T47D (cell line): ENCODE results near the gene ZNF746.

Source experiments
- DNase-seq, 2 experiments: peaks; one replicate each; pipeline versions ENCODE4 v3.0.0 to v3.0.0-alpha.2; 2011 to 2012; ENCODE audit warnings: low read depth in 1 of 2, low spot score in 1 of 2
- JUND ChIP-seq: IDR thresholded peaks from 2 replicates; pipeline ENCODE4 v1.6.1; 2012; ENCODE audit warnings: low read depth
- in situ Hi-C: cut with HindIII; loops from 2 replicates; pipeline ENCODE4 v1.10.0; 2016; ENCODE audit warnings: low sequenced_read_pairs, low pct_unique_long_range_greater_than_20kb

The ZNF746 gene

DNA sequence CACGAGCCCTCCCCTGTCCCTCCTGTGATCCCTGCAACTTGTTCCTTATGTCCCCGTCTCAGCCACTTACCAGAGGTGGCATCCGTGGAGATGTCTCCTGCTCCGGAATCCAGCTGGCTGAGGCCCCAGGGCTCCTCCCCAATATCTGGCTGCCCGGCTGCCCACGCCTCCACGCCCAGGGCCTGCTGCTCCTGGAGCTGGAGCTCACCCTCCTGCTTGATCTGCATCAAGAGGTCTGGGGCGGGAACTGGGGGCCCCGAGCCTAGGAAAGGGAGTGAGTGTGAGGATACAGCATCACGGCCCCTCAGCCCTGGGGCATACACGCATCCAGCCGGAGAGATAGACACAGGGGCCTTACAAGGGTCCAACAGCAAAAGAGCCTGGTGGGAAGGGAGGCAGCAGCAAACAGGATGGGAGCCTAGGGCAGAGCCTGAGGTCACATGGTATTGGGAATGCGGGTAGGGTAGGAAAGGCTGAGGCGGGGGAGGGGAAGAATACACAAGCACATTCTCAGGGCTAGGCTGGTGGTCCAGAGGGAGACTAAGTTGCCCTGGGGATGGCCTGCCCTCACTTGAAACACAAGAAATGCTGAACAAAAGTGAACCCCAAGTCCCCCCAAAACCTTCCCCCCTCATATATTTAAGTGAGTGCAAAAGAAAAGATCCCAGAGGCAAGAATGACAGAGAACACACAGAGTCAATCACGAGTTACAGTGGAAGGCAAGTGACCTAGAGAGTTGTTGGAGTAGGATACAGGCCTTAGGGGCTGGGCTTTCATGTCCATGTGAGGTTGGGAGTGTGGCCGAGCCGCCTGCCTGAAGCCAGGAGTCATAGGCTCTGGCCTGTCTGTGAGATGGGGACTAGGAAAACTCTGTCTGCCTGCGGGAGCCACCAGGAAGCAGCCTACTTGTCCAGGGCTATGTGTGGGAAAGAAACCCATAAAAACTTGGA lies 19.8 kb downstream of the ZNF746 start:
- in situ Hi-C loops = no loop called here
- no peak for DNase-seq
- no peak for TF ChIP-seq JUND

DNA sequence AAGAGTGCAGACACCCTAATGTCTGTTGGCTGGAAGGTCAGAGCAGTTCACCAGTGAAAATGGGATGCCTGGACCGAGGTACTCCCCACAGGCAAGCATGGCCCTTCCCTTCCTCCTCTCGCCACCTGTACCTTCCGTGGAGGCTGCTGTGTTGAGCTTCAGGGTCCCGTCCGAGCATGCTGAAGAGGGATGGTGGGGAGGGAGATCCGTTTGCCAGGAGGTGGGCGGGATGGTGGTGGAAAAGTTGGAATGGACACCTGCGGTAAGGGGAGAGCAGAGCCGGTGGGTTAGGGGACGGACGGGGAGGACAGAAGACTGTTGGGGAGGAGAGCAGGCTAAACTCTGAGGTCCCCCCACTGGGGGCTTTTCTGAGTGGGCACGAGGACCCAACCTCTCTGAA lies 20.8 kb downstream of the ZNF746 start:
- TF ChIP-seq JUND = no peak
- in situ Hi-C loops = no loop called here
- DNase-seq = no peak

DNA sequence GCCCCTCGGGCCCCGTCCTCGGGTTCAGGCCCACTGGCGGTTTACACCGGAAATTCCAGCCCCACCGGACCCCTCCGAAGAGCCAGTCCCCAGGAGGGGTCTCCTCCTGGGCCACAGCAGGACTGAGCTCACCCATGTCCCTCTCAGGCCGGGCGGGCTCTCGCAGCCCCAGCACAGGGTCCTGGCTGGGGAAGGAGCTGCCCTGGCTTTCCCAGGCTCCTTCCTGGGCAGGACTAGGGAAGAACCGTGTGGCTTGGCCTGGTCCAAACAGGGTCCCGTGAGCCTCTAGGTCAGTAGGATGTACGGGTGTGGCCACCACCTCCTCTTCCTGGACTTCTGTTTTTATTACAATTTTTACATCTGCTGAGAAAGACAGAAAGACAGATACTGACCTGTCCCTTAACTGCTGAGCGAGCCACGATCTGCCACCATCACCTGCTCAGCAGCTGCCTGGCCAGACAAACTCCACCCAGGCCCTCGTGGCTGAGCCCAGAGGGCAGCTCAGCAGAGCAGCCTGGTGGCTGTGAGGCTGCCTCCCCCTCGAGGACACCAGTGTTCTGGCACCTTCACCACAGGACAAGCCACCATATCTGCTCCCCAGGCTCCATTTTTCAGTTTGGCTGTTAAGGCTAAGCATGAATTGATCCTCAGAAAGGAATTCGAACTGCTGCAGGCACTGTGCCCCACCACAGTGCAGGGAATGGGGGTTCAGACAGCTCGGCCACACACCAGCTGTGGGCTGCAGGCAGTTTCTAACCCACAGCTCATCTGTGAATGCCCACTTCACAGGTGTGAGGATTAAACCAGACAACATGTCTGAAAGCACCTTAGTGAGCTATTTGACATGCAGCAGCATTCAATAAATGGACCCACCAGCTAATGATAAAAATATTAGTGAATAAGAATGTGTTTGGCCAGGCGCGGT lies 22.2 kb downstream of the ZNF746 start:
- in situ Hi-C loops = no loop called here
- TF ChIP-seq JUND = no peak
- no peak for DNase-seq

DNA sequence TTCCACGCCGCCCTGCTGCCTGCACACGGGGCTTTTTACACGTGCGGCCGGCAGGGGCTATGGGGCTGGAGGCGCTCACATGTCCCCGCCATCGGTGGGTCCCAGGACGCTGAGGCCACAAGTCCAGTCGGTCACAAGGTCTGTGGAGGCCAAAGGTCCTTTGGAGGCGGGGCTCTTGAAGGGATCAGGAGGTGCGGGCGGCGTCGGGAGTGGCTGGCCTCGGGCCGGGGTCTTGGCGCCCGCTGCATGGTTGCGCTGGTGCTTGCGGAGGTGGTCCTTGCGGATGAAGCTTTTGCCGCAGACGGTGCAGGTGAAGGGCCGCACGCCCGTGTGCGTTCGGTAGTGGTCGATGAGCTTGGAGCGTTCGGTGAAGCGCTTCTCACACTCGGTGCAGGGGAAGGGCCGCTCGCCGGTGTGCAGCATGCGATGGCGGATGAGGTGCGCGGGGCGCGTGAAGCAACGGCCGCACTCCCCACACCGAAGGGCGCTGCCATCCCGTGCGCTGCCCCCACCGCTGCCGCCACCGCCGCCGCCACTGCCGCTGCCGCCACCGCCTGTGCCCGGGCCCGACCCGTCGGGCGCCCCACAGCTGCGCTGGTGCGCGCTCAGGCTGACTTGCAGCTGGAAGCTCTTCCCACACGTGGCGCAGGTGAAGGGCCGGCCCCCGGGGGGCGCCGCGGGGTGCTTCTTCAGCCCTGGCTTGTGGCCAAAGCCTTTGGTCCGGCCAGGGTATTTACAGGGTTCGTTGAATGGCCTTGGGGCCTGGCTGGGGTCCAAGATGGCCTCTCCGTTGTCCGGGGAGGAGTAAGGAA lies 23.1 kb downstream of the ZNF746 start:
- TF ChIP-seq JUND = no peak
- in situ Hi-C loops = no loop called here
- DNase-seq = no peak

DNA sequence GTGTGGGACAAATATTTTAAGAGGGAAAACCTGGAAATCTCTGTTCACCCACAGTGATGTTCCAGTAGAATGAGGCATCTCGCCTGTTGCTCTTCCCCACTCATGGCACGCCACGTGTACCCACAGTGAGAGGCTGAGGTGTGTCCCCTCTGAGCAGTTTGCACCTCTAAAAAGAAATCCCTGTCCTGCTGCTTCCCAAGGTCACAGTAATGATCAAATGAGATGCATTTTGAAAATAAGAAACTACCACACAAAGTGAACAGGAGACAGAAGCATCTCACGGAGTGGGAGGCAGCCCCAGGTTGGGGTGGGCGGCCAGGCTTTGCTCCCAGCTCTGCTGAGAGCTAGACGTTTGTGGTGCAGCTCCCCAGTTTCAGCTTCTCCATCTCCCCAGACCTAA lies 24.4 kb downstream of the ZNF746 start:
- no peak for TF ChIP-seq JUND
- no peak for DNase-seq
- in situ Hi-C loops = no loop called here

DNA sequence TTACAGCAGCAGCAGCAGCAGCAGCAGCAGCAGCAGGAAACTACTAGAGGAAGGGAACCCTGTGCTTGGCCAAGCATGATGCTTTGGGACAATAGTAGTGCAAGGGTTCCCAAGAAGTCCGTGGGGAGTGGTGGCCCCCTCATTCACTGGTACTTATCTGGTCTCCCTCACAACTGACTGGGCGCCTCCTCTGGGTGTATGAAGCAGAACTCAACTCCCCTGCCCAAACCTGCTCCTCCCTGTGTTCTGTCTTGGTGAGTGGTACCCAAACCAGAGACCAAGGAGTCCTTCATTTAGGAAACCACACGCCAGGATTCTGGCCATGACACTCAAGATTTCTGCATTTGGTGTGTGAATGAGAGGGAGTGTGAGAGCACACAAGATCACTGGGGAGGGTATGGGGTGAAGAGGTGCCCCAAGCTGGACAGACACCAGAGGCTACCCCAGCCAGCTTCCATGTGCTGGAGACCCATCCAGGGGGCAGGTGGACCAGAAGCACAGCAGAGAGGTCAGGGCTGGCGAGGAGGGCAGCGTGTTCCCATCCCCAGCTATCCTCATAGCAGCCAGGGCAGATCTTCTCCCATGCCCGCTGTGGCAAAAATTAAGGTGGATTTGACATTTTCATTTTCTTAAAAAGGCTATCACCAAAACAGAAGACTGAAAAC lies 26.2 kb downstream of the ZNF746 start:
- DNase-seq = no peak
- no peak for TF ChIP-seq JUND
- in situ Hi-C loops = no loop called here

DNA sequence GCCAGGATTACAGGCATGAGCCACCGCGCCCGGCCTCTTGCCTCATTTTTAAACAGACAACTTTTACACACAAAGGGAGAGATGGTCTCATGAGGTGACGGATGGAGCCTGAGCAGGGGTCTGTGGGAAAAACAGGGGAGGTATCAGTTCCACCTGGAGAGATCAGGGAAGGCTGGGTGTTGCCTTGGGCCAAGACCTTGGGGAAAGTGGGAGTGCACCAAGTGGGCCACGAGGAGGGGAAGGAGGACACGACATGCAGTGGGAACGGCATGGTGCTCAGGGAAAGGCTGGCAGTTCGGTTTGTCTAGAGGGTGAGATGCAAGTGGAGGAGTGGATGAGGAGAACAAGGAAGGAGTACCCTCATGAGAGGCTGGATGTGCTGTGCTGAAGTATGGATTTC lies 27.8 kb downstream of the ZNF746 start:
- DNase-seq = no peak
- in situ Hi-C loops = no loop called here
- TF ChIP-seq JUND = no peak

DNA sequence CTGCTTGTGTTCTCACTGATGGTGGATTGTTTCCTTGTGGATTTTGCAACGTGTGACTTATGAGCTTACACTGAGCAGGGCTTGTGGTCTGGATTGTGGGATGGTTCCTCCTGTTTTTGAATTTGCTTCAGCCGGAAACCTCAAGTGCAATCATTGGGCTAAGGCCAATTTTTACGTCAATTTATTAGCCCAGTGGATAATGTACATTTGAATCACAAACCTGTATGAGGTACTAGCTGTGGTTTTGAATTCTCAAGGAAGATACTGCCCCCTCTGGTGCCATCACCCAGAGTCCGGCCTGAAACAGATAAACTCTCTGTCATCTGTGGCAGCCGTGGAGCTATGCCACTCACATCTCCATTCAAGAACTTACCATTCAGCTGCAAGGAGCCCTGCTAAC lies 29.4 kb downstream of the ZNF746 start:
- in situ Hi-C loops = no loop called here
- no peak for DNase-seq
- no peak for TF ChIP-seq JUND

DNA sequence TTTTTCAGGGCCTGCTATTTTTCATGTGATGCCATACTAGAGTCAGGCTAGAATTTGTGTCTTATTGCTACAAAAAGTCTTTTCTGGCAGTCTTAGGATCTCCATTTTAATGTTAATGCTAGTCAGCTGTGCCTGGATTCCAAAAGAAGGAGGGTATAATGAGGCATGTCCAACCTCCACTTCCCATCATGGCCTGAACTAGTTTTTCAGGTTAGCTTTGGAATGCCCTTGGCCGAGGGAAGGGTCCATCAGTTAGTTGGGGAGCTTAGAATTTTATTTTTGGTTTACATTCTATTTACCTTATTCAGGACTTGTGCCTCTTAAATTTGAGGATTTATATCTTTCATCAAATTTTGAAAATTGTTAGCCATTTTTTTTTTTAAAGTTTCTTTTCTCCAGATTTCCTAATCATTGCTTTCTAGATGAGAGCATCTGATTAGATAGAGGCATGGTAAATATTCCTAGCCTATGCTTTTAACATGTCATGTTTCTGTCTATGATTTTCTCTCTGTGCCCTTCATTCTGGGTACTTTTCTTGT lies 30.2 kb downstream of the ZNF746 start:
- in situ Hi-C loops = no loop called here
- no peak for TF ChIP-seq JUND
- no peak for DNase-seq

DNA sequence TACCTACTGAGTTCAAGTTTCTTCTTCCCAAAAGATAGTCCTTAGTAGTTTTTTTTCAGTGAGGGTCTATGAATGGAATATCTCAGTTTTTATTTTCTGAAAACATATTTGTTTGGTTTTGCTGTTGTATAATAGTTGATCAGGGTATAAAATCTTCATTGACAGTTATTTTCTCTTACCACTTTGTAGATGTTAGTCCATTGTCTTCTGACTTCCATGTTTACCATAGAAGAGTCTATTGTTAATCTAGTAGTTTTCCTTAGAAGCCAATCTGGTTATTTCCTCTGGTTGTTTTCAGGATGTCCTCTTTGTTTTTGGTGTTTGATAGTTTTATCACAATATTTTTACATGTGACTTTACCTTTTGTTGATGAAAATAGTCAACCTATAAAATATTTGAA lies 31.2 kb downstream of the ZNF746 start:
- no peak for TF ChIP-seq JUND
- no peak for DNase-seq
- in situ Hi-C loops = no loop called here

DNA sequence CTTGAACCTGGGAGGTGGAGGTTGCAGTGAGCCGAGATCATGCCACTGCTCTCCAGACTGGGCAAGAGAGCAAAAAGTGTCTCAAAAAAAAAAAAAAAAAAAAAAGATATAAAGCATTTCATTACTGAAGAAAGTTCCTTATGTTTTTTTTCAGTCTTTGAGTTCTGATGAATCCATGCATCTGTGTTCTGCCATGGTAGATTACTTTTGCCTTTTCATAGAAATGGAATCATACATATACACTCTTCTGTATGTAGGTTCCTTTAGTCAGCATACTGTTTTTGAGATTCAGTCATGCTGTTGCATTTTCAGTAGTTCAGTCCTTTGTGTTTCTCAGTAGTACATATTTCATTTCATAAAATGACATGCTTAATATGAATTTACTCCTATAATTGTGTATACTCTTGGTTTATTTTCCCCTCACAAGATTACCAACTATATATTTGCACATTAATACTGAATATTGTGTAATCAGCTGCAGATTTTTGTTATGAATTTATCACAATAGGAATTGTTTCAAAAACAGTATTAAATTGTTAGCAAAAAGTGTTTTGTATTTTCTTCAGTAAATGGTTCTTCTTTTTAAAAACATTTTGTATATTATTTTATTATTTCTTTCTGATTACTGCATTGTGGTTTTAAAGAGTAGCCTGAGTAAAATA lies 34.0 kb downstream of the ZNF746 start:
- in situ Hi-C loops = no loop called here
- TF ChIP-seq JUND = no peak
- no peak for DNase-seq
